Activated T-cell treated with anti-CD3 and anti-CD28 coated beads, Interleukin-2, amount 50 U/mL, for 48 hours (primary cell): ENCODE results near the gene MAP3K1.
A peak's percentile ranks its signal among the peaks of the same experiment; 100 is the strongest.
"Not testable (repeated sequence)": the region's sequence is repeated elsewhere in the genome, so short reads cannot be mapped to it uniquely, and the experiment has no call there.

Experiments used
- DNase-seq, 2 experiments: peaks; one replicate each; pipeline ENCODE4 v3.0.0-alpha.2; 2020

Gene MAP3K1

GRCh38 chr5:56817263-56818014, 2.1 kb downstream of the MAP3K1 start:
- DNase-seq = no peak

- DNase-seq = no peak
Measured at GRCh38 chr5:56818450-56819037, 3.2 kb downstream of the MAP3K1 start.

GRCh38 chr5:56819060-56819881, 3.9 kb downstream of the MAP3K1 start:
- no peak for DNase-seq

- DNase-seq = not testable (repeated sequence)
Measured at GRCh38 chr5:56821868-56822267, 6.5 kb downstream of the MAP3K1 start.

- no peak for DNase-seq
Measured at GRCh38 chr5:56822981-56823380, 7.6 kb downstream of the MAP3K1 start.

- no peak for DNase-seq
Measured at GRCh38 chr5:56824019-56824418, 8.7 kb downstream of the MAP3K1 start.

- DNase-seq = no peak
Measured at GRCh38 chr5:56825222-56825824, 10.0 kb downstream of the MAP3K1 start.

GRCh38 chr5:56827049-56827448, 11.7 kb downstream of the MAP3K1 start:
- no peak for DNase-seq

- DNase-seq = no peak
Measured at GRCh38 chr5:56827924-56828323, 12.6 kb downstream of the MAP3K1 start.

GRCh38 chr5:56829137-56829908, 14.0 kb downstream of the MAP3K1 start:
- peak; percentile 67 to 71 for DNase-seq

GRCh38 chr5:56831773-56832172, 16.4 kb downstream of the MAP3K1 start:
- no peak for DNase-seq

- peak in 1 of 2 experiments; percentile 38 for DNase-seq
Measured at GRCh38 chr5:56833325-56833724, 18.0 kb downstream of the MAP3K1 start.

GRCh38 chr5:56837381-56837780, 22.0 kb downstream of the MAP3K1 start:
- DNase-seq = no peak

GRCh38 chr5:56837956-56838355, 22.6 kb downstream of the MAP3K1 start:
- no peak for DNase-seq

GRCh38 chr5:56838409-56839039, 23.2 kb downstream of the MAP3K1 start:
- DNase-seq = no peak

- DNase-seq = no peak
Measured at GRCh38 chr5:56839062-56839461, 23.7 kb downstream of the MAP3K1 start.

- no peak for DNase-seq
Measured at GRCh38 chr5:56840597-56840996, 25.2 kb downstream of the MAP3K1 start.

GRCh38 chr5:56845277-56845676, 29.9 kb downstream of the MAP3K1 start:
- no peak for DNase-seq

- no peak for DNase-seq
Measured at GRCh38 chr5:56845904-56846480, 30.6 kb downstream of the MAP3K1 start.

GRCh38 chr5:56848206-56848605, 32.9 kb downstream of the MAP3K1 start:
- DNase-seq = no peak

GRCh38 chr5:56849671-56850070, 34.3 kb downstream of the MAP3K1 start:
- no peak for DNase-seq

GRCh38 chr5:56850423-56850822, 35.1 kb downstream of the MAP3K1 start:
- no peak for DNase-seq
